Astrocyte (in vitro differentiated cells and primary cell): ENCODE measurements around the gene ATG2B. TPM values are rescaled to one million over a fixed set of nuclear protein-coding genes. Genes with fewer than 3 reads are reported as not detected.

ENCODE experiments used
- DNase-seq: peaks from one replicate; pipeline ENCODE4 v3.0.0-alpha.2; 2010; ENCODE audit warnings: low read depth
- FAIRE-seq: peaks from 2 replicates; lab custom pipeline; 2011; peaks lifted over from hg19 to GRCh38; lab: Jason Lieb, UNC
- H2AFZ ChIP-seq: 2 replicates; pipeline ENCODE4 v1.6.0; 2012; ENCODE audit warnings: low read depth, low read length, inconsistent platforms
- H3K27ac ChIP-seq: 2 replicates; pipeline ENCODE4 v1.5.1; 2011; ENCODE audit warnings: low read depth, low read length, inconsistent platforms
- H3K27me3 ChIP-seq: 2 replicates; pipeline ENCODE4 v1.6.0; 2011; ENCODE audit warnings: low read length, inconsistent platforms; ENCODE audit not compliant: insufficient read depth
- H3K36me3 ChIP-seq: 2 replicates; pipeline ENCODE4 v1.5.1; 2011; ENCODE audit warnings: low read length, inconsistent platforms; ENCODE audit not compliant: insufficient read depth
- H3K4me1 ChIP-seq: 2 replicates; pipeline ENCODE4 v1.5.1; 2011; ENCODE audit warnings: low read length, inconsistent platforms; ENCODE audit not compliant: insufficient read depth
- H3K4me2 ChIP-seq: 2 replicates; pipeline ENCODE4 v1.6.0; 2012; ENCODE audit warnings: low read length, inconsistent platforms
- H3K4me3 ChIP-seq: 2 replicates; pipeline ENCODE4 v1.5.1; 2011; ENCODE audit warnings: low read depth, mild to moderate bottlenecking, low read length, inconsistent platforms; ENCODE audit not compliant: insufficient read depth
- H3K79me2 ChIP-seq: 2 replicates; pipeline ENCODE4 v1.6.0; 2012; ENCODE audit warnings: mild to moderate bottlenecking, low read length, inconsistent platforms; ENCODE audit not compliant: insufficient read depth
- H3K9ac ChIP-seq: 2 replicates; pipeline ENCODE4 v1.6.0; 2012; ENCODE audit warnings: mild to moderate bottlenecking, low read length, inconsistent platforms
- H3K9me3 ChIP-seq: 2 replicates; pipeline ENCODE4 v1.5.1; 2012; ENCODE audit warnings: low read depth, mild to moderate bottlenecking, low read length, inconsistent platforms; ENCODE audit not compliant: insufficient read depth
- H4K20me1 ChIP-seq: 2 replicates; pipeline ENCODE4 v1.6.0; 2012; ENCODE audit warnings: low read length, inconsistent platforms; ENCODE audit not compliant: insufficient read depth
- H3K27ac Mint-ChIP-seq: one replicate; pipeline ENCODE4 v1.8.0; 2021; ENCODE audit warnings: mild to moderate bottlenecking, mixed read lengths; ENCODE audit not compliant: unreplicated experiment
- H3K27me3 Mint-ChIP-seq: one replicate; pipeline ENCODE4 v1.8.0; 2021; ENCODE audit warnings: low read depth, mixed read lengths; ENCODE audit not compliant: unreplicated experiment
- H3K36me3 Mint-ChIP-seq: one replicate; pipeline ENCODE4 v1.8.0; 2021; ENCODE audit warnings: low read depth, mixed read lengths; ENCODE audit not compliant: unreplicated experiment
- H3K4me1 Mint-ChIP-seq: one replicate; pipeline ENCODE4 v1.8.0; 2021; ENCODE audit warnings: low read depth, mixed read lengths; ENCODE audit not compliant: unreplicated experiment
- H3K4me3 Mint-ChIP-seq: one replicate; pipeline ENCODE4 v1.8.0; 2021; ENCODE audit warnings: mild to moderate bottlenecking, moderate library complexity, mixed read lengths; ENCODE audit not compliant: unreplicated experiment
- H3K9me3 Mint-ChIP-seq: one replicate; pipeline ENCODE4 v1.8.0; 2021; ENCODE audit warnings: mild to moderate bottlenecking, mixed read lengths; ENCODE audit not compliant: unreplicated experiment
- EZH2 ChIP-seq: IDR thresholded peaks from 2 replicates; pipeline ENCODE4 v1.6.1; 2012; ENCODE audit warnings: mild to moderate bottlenecking, low read length, inconsistent platforms; ENCODE audit not compliant: insufficient read depth
- total RNA-seq: library from RNA; stranded (reverse); gene quantifications from 2 replicates; pipeline ENCODE4 v1.2.1, GENCODE V29; 2021
- TF ChIP-seq, protein P1 (sequence below): IDR thresholded peaks from 2 replicates; pipeline ENCODE4 v1.5.1; 2011; ENCODE audit warnings: low read depth, mild to moderate bottlenecking, inconsistent platforms, low read length, moderate library complexity; ENCODE audit not compliant: insufficient read depth

Gene ATG2B
- total RNA-seq, 1 donor from 2014 or later, result 14.2 TPM

- H3K79me2 ChIP-seq, result no peaks in the 10 kb centered on the region
- Mint-ChIP-seq H3K27me3 (peaks cover 3% of the 10 kb centered on the region), H3K9me3 (no peaks in the 10 kb centered on the region), H3K4me3 (peak overlapping the region; percentile 89), H3K36me3 (no peaks in the 10 kb centered on the region), H3K27ac (peak overlapping the region; percentile 34), H3K4me1 (no peaks in the 10 kb centered on the region)
- H3K4me3 ChIP-seq, result peak overlapping the region; percentile 77
- no peaks in the 10 kb centered on the region for H3K36me3 ChIP-seq
- H3K9ac ChIP-seq, result peak overlapping the region; percentile 83
- no peaks in the 10 kb centered on the region for H3K27me3 ChIP-seq
- H3K9me3 ChIP-seq, result no peaks in the 10 kb centered on the region
- no peak for FAIRE-seq
- peak overlapping the region; percentile 98 for H3K4me2 ChIP-seq
- no peaks in the 10 kb centered on the region for H4K20me1 ChIP-seq
- DNase-seq, result peak; percentile 77
- peak overlapping the region; percentile 70 for H3K27ac ChIP-seq
- TF ChIP-seq, protein P1, sequence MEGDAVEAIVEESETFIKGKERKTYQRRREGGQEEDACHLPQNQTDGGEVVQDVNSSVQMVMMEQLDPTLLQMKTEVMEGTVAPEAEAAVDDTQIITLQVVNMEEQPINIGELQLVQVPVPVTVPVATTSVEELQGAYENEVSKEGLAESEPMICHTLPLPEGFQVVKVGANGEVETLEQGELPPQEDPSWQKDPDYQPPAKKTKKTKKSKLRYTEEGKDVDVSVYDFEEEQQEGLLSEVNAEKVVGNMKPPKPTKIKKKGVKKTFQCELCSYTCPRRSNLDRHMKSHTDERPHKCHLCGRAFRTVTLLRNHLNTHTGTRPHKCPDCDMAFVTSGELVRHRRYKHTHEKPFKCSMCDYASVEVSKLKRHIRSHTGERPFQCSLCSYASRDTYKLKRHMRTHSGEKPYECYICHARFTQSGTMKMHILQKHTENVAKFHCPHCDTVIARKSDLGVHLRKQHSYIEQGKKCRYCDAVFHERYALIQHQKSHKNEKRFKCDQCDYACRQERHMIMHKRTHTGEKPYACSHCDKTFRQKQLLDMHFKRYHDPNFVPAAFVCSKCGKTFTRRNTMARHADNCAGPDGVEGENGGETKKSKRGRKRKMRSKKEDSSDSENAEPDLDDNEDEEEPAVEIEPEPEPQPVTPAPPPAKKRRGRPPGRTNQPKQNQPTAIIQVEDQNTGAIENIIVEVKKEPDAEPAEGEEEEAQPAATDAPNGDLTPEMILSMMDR, result no peak
- TF ChIP-seq EZH2, result no peak
- H3K4me1 ChIP-seq, result peaks cover 6% of the 10 kb centered on the region
- H2AFZ ChIP-seq, result peak overlapping the region; percentile 97
Measured at GRCh38 chr14:96391293-96392118, 28.4 kb upstream of the ATG2B start.

DNA sequence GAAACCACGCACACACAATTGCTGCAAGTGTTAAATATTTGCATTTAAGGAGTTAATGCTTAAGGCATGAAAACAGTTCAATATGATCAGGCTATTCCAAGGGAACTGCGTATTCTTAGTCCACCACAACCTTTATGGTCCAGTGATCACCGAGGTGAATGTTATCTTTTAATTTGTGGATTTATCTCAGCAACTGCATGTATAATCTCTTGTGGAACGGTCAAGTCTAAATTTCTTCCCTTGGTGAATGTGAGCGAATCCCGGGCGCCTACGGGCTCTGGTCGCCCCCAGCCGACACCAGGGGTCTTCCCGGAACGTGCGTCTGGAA lies 27.8 kb upstream of the ATG2B start:
- Mint-ChIP-seq H3K4me3 (peak overlapping the region; percentile 89), H3K27ac (no peak overlapping the region), H3K9me3 (no peaks in the 10 kb centered on the region), H3K27me3 (peaks cover 3% of the 10 kb centered on the region), H3K36me3 (no peaks in the 10 kb centered on the region), H3K4me1 (no peaks in the 10 kb centered on the region)
- H3K4me3 ChIP-seq, result peak overlapping the region; percentile 77
- H3K27me3 ChIP-seq, result no peaks in the 10 kb centered on the region
- H3K4me2 ChIP-seq, result peak overlapping the region; percentile 98
- peak overlapping the region; percentile 97 for H2AFZ ChIP-seq
- no peaks in the 10 kb centered on the region for H3K9me3 ChIP-seq
- peaks cover 6% of the 10 kb centered on the region for H3K4me1 ChIP-seq
- H3K79me2 ChIP-seq, result no peaks in the 10 kb centered on the region
- H3K9ac ChIP-seq, result peak overlapping the region; percentile 83
- H3K36me3 ChIP-seq, result peaks cover under 1% of the 10 kb centered on the region
- no peak for DNase-seq
- no peak overlapping the region for H3K27ac ChIP-seq
- no peak for FAIRE-seq
- TF ChIP-seq, protein P1, result no peak
- TF ChIP-seq EZH2, result no peak
- H4K20me1 ChIP-seq, result no peaks in the 10 kb centered on the region

DNA sequence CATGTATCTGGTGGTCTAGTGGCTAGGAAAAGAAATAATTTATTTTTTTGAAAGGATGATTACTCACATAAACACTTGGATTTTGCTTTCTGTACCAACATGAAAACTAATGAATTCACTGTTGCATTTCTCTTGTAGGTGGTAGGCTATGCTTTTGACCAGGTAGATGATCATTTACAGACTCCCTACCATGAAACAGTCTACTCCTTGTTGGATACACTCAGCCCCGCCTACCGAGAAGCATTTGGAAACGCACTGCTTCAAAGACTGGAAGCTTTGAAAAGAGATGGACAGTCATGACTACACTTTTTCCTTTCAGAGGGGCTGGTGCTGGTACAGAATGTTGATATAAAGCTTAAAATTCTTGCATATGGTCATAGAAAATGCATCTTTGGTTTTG lies 22.2 kb upstream of the ATG2B start:
- Histone ChIP-seq H3K36me3 (peaks cover 2% of the 10 kb centered on the region), H3K27me3 (no peaks in the 10 kb centered on the region), H3K9ac (no peak overlapping the region), H3K9me3 (no peaks in the 10 kb centered on the region), H3K27ac (no peak overlapping the region), H4K20me1 (peaks cover 5% of the 10 kb centered on the region), H3K4me2 (no peak overlapping the region), H3K4me1 (no peaks in the 10 kb centered on the region), H2AFZ (no peak overlapping the region), H3K79me2 (no peaks in the 10 kb centered on the region), H3K4me3 (no peak overlapping the region)
- FAIRE-seq (no peak), DNase-seq (no peak)
- H3K27me3 Mint-ChIP-seq, result peaks cover 3% of the 10 kb centered on the region
- H3K27ac Mint-ChIP-seq, result no peak overlapping the region
- H3K36me3 Mint-ChIP-seq, result peaks cover 2% of the 10 kb centered on the region
- peaks cover 4% of the 10 kb centered on the region for H3K4me1 Mint-ChIP-seq
- H3K4me3 Mint-ChIP-seq, result no peak overlapping the region
- TF ChIP-seq, protein P1, result no peak
- TF ChIP-seq EZH2, result no peak
- no peaks in the 10 kb centered on the region for H3K9me3 Mint-ChIP-seq
